HEK293T (cell line): ENCODE results near the gene CHCHD2.

Experiments
- ARNT ChIP-seq: fragments of 450-650 bp; IDR thresholded peaks from 2 replicates; pipeline ENCODE4 v1.6.1; 2017; ENCODE audit warnings: mild to moderate bottlenecking
- BHLHE40 ChIP-seq: fragments of 450-650 bp; IDR thresholded peaks from 2 replicates; pipeline ENCODE4 v1.6.1; 2016; ENCODE audit warnings: mild to moderate bottlenecking, moderate library complexity, borderline replicate concordance
- FOXA1 ChIP-seq: fragments of 450-650 bp; IDR thresholded peaks from 2 replicates; pipeline ENCODE4 v1.6.1; 2016; ENCODE audit warnings: mild to moderate bottlenecking
- FOXK2 ChIP-seq: fragments of 450-650 bp; IDR thresholded peaks from 2 replicates; pipeline ENCODE4 v1.6.1; 2016; ENCODE audit warnings: mild to moderate bottlenecking
- FOXM1 ChIP-seq: fragments of 450-650 bp; IDR thresholded peaks from 2 replicates; pipeline ENCODE4 v1.6.1; 2017; ENCODE audit warnings: mild to moderate bottlenecking, borderline replicate concordance
- HDGF ChIP-seq: fragments of 450-650 bp; IDR thresholded peaks from 2 replicates; pipeline ENCODE4 v1.6.1; 2017; ENCODE audit warnings: antibody characterized with exemption, borderline replicate concordance
- L3MBTL2 ChIP-seq: fragments of 450-650 bp; conservative IDR thresholded peaks from 2 replicates; pipeline ENCODE4 v1.6.1; 2016; ENCODE audit warnings: mild to moderate bottlenecking
- LEF1 ChIP-seq: fragments of 450-650 bp; IDR thresholded peaks from 2 replicates; pipeline ENCODE4 v1.6.1; 2017; ENCODE audit warnings: mild to moderate bottlenecking, borderline replicate concordance
- NFRKB ChIP-seq: fragments of 450-650 bp; IDR thresholded peaks from 2 replicates; pipeline ENCODE4 v1.6.1; 2016; ENCODE audit warnings: mild to moderate bottlenecking, moderate library complexity
- PKNOX1 ChIP-seq: fragments of 450-650 bp; IDR thresholded peaks from 2 replicates; pipeline ENCODE4 v1.6.1; 2016
- SP1 ChIP-seq: fragments of 450-650 bp; IDR thresholded peaks from 2 replicates; pipeline ENCODE4 v1.6.1; 2017
- SUZ12 ChIP-seq: fragments of 450-650 bp; IDR thresholded peaks from 2 replicates; pipeline ENCODE4 v1.6.1; 2016; ENCODE audit warnings: mild to moderate bottlenecking
- ZNF384 ChIP-seq: fragments of 450-650 bp; IDR thresholded peaks from 2 replicates; pipeline ENCODE4 v1.6.1; 2016

- TF ChIP-seq HDGF (no peak), ZNF384 (no peak), SP1 (no peak), BHLHE40 (no peak), FOXM1 (no peak), SUZ12 (no peak), ARNT (no peak), FOXK2 (no peak), L3MBTL2 (no peak), NFRKB (no peak), LEF1 (no peak), PKNOX1 (no peak), FOXA1 (no peak)
Measured at GRCh38 chr7:56081626-56082340, 24.5 kb downstream of the CHCHD2 start.
